MCF 10A (cell line): ENCODE measurements around the gene LSMEM2. TPM values are rescaled to one million over a fixed set of nuclear protein-coding genes. Genes with fewer than 3 reads are reported as not detected.
A peak's percentile ranks its signal among the peaks of the same experiment; 100 is the strongest.

Source experiments
- BruUV-seq: library from RNA; stranded (reverse); fragments of 400-500 nt; replicated peaks from 2 replicates; lab custom pipeline; 2021; lab: Mats Ljungman, UMichigan
- CTCF ChIA-PET: fragments of 300-600 bp; sonication (Branson Sonifier 250); formaldehyde crosslinking; extraction: SDS; loops from one replicate; lab custom pipeline; 2021; ENCODE audit warnings: antibody characterized with exemption, inconsistent platforms; lab: Yijun Ruan, JAX
- POLR2A ChIA-PET: fragments of 300-600, 350-650 bp; sonication (Branson Sonifier 250); formaldehyde crosslinking; extraction: SDS; loops from one replicate; lab custom pipeline; 2020; ENCODE audit warnings: antibody characterized with exemption, inconsistent platforms; lab: Yijun Ruan, JAX
- DNase-seq: peaks from one replicate; pipeline ENCODE4 v3.0.0-alpha.2; 2018; ENCODE audit not compliant: unreplicated experiment
- H3K27ac Mint-ChIP-seq: one replicate; pipeline ENCODE4 v1.8.0; 2022; ENCODE audit warnings: mild to moderate bottlenecking, low read depth, mixed read lengths; ENCODE audit not compliant: unreplicated experiment
- H3K27me3 Mint-ChIP-seq: one replicate; pipeline ENCODE4 v1.8.0; 2022; ENCODE audit warnings: mixed read lengths; ENCODE audit not compliant: insufficient read depth, unreplicated experiment
- H3K36me3 Mint-ChIP-seq: one replicate; pipeline ENCODE4 v1.8.0; 2022; ENCODE audit warnings: mild to moderate bottlenecking, moderate library complexity, mixed read lengths; ENCODE audit not compliant: insufficient read depth, unreplicated experiment
- H3K4me1 Mint-ChIP-seq: one replicate; pipeline ENCODE4 v1.8.0; 2022; ENCODE audit warnings: mixed read lengths; ENCODE audit not compliant: insufficient read depth, unreplicated experiment
- H3K4me3 Mint-ChIP-seq: one replicate; pipeline ENCODE4 v1.8.0; 2022; ENCODE audit warnings: mild to moderate bottlenecking, moderate library complexity, mixed read lengths; ENCODE audit not compliant: unreplicated experiment
- H3K9me3 Mint-ChIP-seq: one replicate; pipeline ENCODE4 v1.8.0; 2022; ENCODE audit warnings: mixed read lengths; ENCODE audit not compliant: unreplicated experiment
- intact Hi-C: fragments of 100-400 bp; cut with micrococcal nuclease; formaldehyde crosslinking; loops from 2 replicates; pipeline ENCODE4 v1.14.1; 2022
- total RNA-seq: library from RNA; stranded (reverse); gene quantifications from 2 replicates; pipeline ENCODE4 v1.2.3, GENCODE V29; 2022
- TF ChIP-seq, protein P1 (sequence below): fragments of 200-600 bp; IDR thresholded peaks from one replicate; pipeline ENCODE4 v1.8.0; 2022; ENCODE audit warnings: antibody characterized with exemption, mild to moderate bottlenecking; ENCODE audit not compliant: unreplicated experiment

Gene LSMEM2
- total RNA-seq, 1 experiment from 2014 or later: not detected

- POLR2A ChIA-PET: interaction anchor here (1.0 kb wide), 1 partner anchor 17 kb away, joined by 3 read pairs; no protein-coding TSS in a partner anchor
- intact Hi-C loops: no loop called here
- TF ChIP-seq, protein P1, sequence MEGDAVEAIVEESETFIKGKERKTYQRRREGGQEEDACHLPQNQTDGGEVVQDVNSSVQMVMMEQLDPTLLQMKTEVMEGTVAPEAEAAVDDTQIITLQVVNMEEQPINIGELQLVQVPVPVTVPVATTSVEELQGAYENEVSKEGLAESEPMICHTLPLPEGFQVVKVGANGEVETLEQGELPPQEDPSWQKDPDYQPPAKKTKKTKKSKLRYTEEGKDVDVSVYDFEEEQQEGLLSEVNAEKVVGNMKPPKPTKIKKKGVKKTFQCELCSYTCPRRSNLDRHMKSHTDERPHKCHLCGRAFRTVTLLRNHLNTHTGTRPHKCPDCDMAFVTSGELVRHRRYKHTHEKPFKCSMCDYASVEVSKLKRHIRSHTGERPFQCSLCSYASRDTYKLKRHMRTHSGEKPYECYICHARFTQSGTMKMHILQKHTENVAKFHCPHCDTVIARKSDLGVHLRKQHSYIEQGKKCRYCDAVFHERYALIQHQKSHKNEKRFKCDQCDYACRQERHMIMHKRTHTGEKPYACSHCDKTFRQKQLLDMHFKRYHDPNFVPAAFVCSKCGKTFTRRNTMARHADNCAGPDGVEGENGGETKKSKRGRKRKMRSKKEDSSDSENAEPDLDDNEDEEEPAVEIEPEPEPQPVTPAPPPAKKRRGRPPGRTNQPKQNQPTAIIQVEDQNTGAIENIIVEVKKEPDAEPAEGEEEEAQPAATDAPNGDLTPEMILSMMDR: no peak
- no peak overlapping the region for H3K4me3 Mint-ChIP-seq
- H3K36me3 Mint-ChIP-seq: peaks cover 40% of the 10 kb centered on the region
- no peaks in the 10 kb centered on the region for H3K9me3 Mint-ChIP-seq
- H3K27me3 Mint-ChIP-seq: no peaks in the 10 kb centered on the region
- BruUV-seq: no TSS peak
- DNase-seq: peak; percentile 68
- peak overlapping the region; percentile 84 for H3K27ac Mint-ChIP-seq
- peaks cover 16% of the 10 kb centered on the region for H3K4me1 Mint-ChIP-seq
- CTCF ChIA-PET: interaction anchor here (1.2 to 7.2 kb wide), 5 partner anchors 9 to 140 kb away, joined by 3 to 70 read pairs (median 9); no protein-coding TSS in a partner anchor
Observed at GRCh38 chr3:50255251-50255615, 23.7 kb upstream of the LSMEM2 start.

GRCh38 chr3:50256978-50257890, 21.7 kb upstream of the LSMEM2 start:
- no peaks in the 10 kb centered on the region for H3K9me3 Mint-ChIP-seq
- no peak overlapping the region for H3K4me3 Mint-ChIP-seq
- peaks cover 28% of the 10 kb centered on the region for H3K36me3 Mint-ChIP-seq
- H3K27me3 Mint-ChIP-seq: no peaks in the 10 kb centered on the region
- no TSS peak for BruUV-seq
- ChIA-PET POLR2A (interaction anchor here (1.4 kb wide), 1 partner anchor 29 kb away, joined by 3 read pairs; no protein-coding TSS in a partner anchor), CTCF (interaction anchor here (0.8 to 7.2 kb wide), 9 partner anchors 8 to 137 kb away, joined by 3 to 70 read pairs (median 5); partner anchors contain the start of genes GNAI2 and GNAT1)
- H3K27ac Mint-ChIP-seq: no peak overlapping the region
- TF ChIP-seq, protein P1: peak; percentile 64
- peaks cover 5% of the 10 kb centered on the region for H3K4me1 Mint-ChIP-seq
- intact Hi-C loops: loop anchor here (1.0 kb wide), 1 partner anchor 30 kb away; no protein-coding TSS in a partner anchor
- peak; percentile 67 for DNase-seq

GRCh38 chr3:50258029-50258680, 20.7 kb upstream of the LSMEM2 start:
- POLR2A ChIA-PET: interaction anchor here (1.0 to 1.5 kb wide), 2 partner anchors 11 to 22 kb away, joined by 3 to 4 read pairs; partner anchors contain the start of gene GNAI2
- CTCF ChIA-PET: interaction anchor here (0.6 to 7.2 kb wide), 8 partner anchors 10 to 1145 kb away, joined by 3 to 70 read pairs (median 4); partner anchors contain the start of genes GNAI2 and SEMA3B
- TF ChIP-seq, protein P1: no peak
- Mint-ChIP-seq H3K4me3 (no peak overlapping the region), H3K4me1 (peaks cover 5% of the 10 kb centered on the region), H3K9me3 (no peaks in the 10 kb centered on the region), H3K27ac (no peak overlapping the region), H3K36me3 (peaks cover 22% of the 10 kb centered on the region), H3K27me3 (no peaks in the 10 kb centered on the region)
- no peak for DNase-seq
- intact Hi-C loops: no loop called here
- no TSS peak for BruUV-seq
